Heart left ventricle (tissue), 16 donors: ENCODE data around the gene CD8B. TPM values are rescaled to one million over a fixed set of nuclear protein-coding genes. Genes with fewer than 3 reads are reported as not detected.

Experiments used
- ATAC-seq, 4 donors: fragments of 200-7000 bp; cut with Tn5 transposase; one replicate each; pipeline ENCODE4 v1.9.1; 2020 to 2022; ENCODE audit warnings: moderate library complexity in 4 of 4, mild to moderate bottlenecking in 3 of 4, moderate number of reproducible peaks in 1 of 4
- DNase-seq, 5 donors: peaks; one replicate each; pipeline ENCODE4 v3.0.0-alpha.2; 2020
- H3K27ac ChIP-seq, 12 donors: fragments of 200-600 bp; sonication (generic) in 4 of 12; one replicate each; pipeline versions ENCODE4 v1.5.0 to v1.8.0; 2016 to 2022; ENCODE audit warnings: mild to moderate bottlenecking in 2 of 12
- H3K27me3 ChIP-seq, 9 donors: fragments of 200-600 bp; sonication (generic) in 2 of 9; one replicate each; pipeline versions ENCODE4 v1.5.1 to v1.8.0; 2016 to 2022; ENCODE audit warnings: mild to moderate bottlenecking in 3 of 9
- H3K36me3 ChIP-seq, 9 donors: fragments of 200-600 bp; sonication (generic) in 2 of 9; one replicate each; pipeline versions ENCODE4 v1.5.0 to v1.8.0; 2018 to 2022; ENCODE audit warnings: mild to moderate bottlenecking in 2 of 9
- H3K4me1 ChIP-seq, 12 donors: fragments of 200-600 bp; sonication (generic) in 4 of 12; one replicate each; pipeline versions ENCODE4 v1.5.0 to v1.8.0; 2016 to 2022; ENCODE audit warnings: mild to moderate bottlenecking in 3 of 12
- H3K4me3 ChIP-seq, 12 donors: fragments of 200-600 bp; sonication (generic) in 4 of 12; one replicate each; pipeline versions ENCODE4 v1.5.0 to v1.8.0; 2017 to 2022; ENCODE audit warnings: mild to moderate bottlenecking in 9 of 12, moderate library complexity in 4 of 12
- H3K9me3 ChIP-seq, 12 donors: fragments of 200-600 bp; sonication (generic) in 4 of 12; one replicate each; pipeline versions ENCODE4 v1.5.0 to v1.8.0; 2016 to 2022; ENCODE audit warnings: mild to moderate bottlenecking in 1 of 12
- CTCF ChIP-seq, 12 donors: fragments of 200-600 bp; sonication (generic) in 4 of 12; IDR thresholded peaks; one replicate each; pipeline versions ENCODE4 v1.5.0 to v1.8.0; 2018 to 2022; ENCODE audit warnings: antibody characterized with exemption in 12 of 12, mild to moderate bottlenecking in 5 of 12
- POLR2A ChIP-seq, 2 donors: fragments of 450-650 bp; IDR thresholded peaks; one replicate each; pipeline ENCODE4 v1.6.1; 2017; ENCODE audit warnings: antibody characterized with exemption in 2 of 2, mild to moderate bottlenecking in 2 of 2, moderate library complexity in 2 of 2
- WGBS, 4 donors: extraction: QIAGEN DNeasy Blood & Tissue Kit in 2 of 4; methylation state at CpG; one replicate each; pipeline versions ENCODE4 v1.1.5 to v1.1.7; 2013 to 2018; 5-methylcytosine and 5-hydroxymethylcytosine counted together
- intact Hi-C, 10 donors: fragments of 100-400 bp; cut with DNase I; formaldehyde crosslinking; loops; one replicate each; pipeline versions ENCODE4 v1.11.1 to v1.14.2; 2022
- polyA plus RNA-seq, 2 donors: library from polyadenylated mRNA; stranded (reverse); fragments of 200-250 nt; gene quantifications; one replicate each; pipeline ENCODE4 v1.2.3, GENCODE V29; 2013
- total RNA-seq, 9 donors: library from RNA; depleted of rRNA in 2 of 9; stranded (reverse); fragments of >200 nt in 2 of 9; fragmentation: NEBNext Ultra II Directional in 3 of 9; extraction: Animal tissue kit (Norgen Biotek cat#: 25700) in 3 of 9; gene quantifications; one replicate each; pipeline versions ENCODE4 v1.1.0 to v1.2.4, GENCODE V29; 2016 to 2023
- donor health status: ischemic (EF 13 %, LVEDD 7.1; RV severe dilation, severe dysfunction).
- donor health status: healthy with polysubstance abuse.
- donor health status: DM: no; HTN: yes; CAD: no.
- donor health status: DM: no; HTN: no; CAD: no.
- donor health status: ischemic (EF 25% LVEDD 6.9; RV normal size, moderate dysfunction).
- donor health status: ischemic (EF 25% LVEDD 5.7; RV mildly dilated, moderate dysfunction).
- donor health status: healthy.
- donor health status: DM: yes; HTN: yes; CAD: no.
- donor health status: ischemic (EF 35%, LVEDD 5.7; RV mildly dilated, moderate dysfunction).
- donor health status: nonischemic (EF 11% LVEDD 7.7; RV severe dilation, severe dysfunction).
- donor health status: DM: yes; HTN: yes; CAD: no.
- donor health status: PGD.
- donor health status: ischemic (EF 29% LVEDD 5.4; RV normal size, mild dysfunction).
- donor health status: nonischemic (EF 23%, LVEDD 6.1; RV moderate dilation, normal function).

CD8B gene
- total and polyA plus RNA-seq, 11 donors, result 0.21 to 4.0 (median 1.0) TPM; not detected in 7

- no peaks in the 10 kb centered on the region for H3K36me3 ChIP-seq
- H3K9me3 ChIP-seq, result peaks cover 0 to 15% (median 3%) of the 10 kb centered on the region in 12 donors
- TF ChIP-seq CTCF (IDR thresholded peaks at IDR 0.05), result no peak
- TF ChIP-seq POLR2A (IDR thresholded peaks at IDR 0.05), result no peak
- peaks cover 0 to 13% (median 0%) of the 10 kb centered on the region in 9 donors for H3K27me3 ChIP-seq
- DNase-seq (no peak), ATAC-seq (no peak)
- H3K27ac ChIP-seq, result peak overlapping the region in 1 of 12 donors; percentile 49
- intact Hi-C loops, result no loop called here
- H3K4me1 ChIP-seq, result no peaks in the 10 kb centered on the region
- WGBS, 4 donors, result 87 to 92% (median 90%) methylated on average over 4 of the region's 4 CpGs
- H3K4me3 ChIP-seq, result no peak overlapping the region
Observed at GRCh38 chr2:86826951-86827350, 34.7 kb downstream of the CD8B start.

- no peaks in the 10 kb centered on the region for H3K4me1 ChIP-seq
- peak overlapping the region in 1 of 12 donors; percentile 49 for H3K27ac ChIP-seq
- DNase-seq, result no peak
- TF ChIP-seq CTCF (IDR thresholded peaks at IDR 0.05) (no peak), POLR2A (IDR thresholded peaks at IDR 0.05) (no peak)
- H3K27me3 ChIP-seq, result peaks cover 0 to 10% (median 0%) of the 10 kb centered on the region in 9 donors
- intact Hi-C loops, result no loop called here
- H3K9me3 ChIP-seq, result peaks cover 0 to 17% (median 3%) of the 10 kb centered on the region in 12 donors
- H3K4me3 ChIP-seq, result peak overlapping the region in 1 of 12 donors; percentile 42
- ATAC-seq, result no peak
- WGBS, 4 donors, result 80 to 86% (median 83%) methylated on average over 16 of the region's 16 CpGs
- no peaks in the 10 kb centered on the region for H3K36me3 ChIP-seq
Observed at GRCh38 chr2:86825693-86826381, 35.8 kb downstream of the CD8B start.

- intact Hi-C loops, result no loop called here
- Histone ChIP-seq H3K4me3 (peak overlapping the region in 1 of 12 donors; percentile 42), H3K36me3 (no peaks in the 10 kb centered on the region), H3K27me3 (peaks cover 0 to 8% (median 0%) of the 10 kb centered on the region in 9 donors), H3K4me1 (no peaks in the 10 kb centered on the region), H3K27ac (peak overlapping the region in 1 of 12 donors; percentile 33), H3K9me3 (peaks cover 0 to 17% (median 3%) of the 10 kb centered on the region in 12 donors)
- no peak for ATAC-seq
- DNase-seq, result no peak
- TF ChIP-seq CTCF (IDR thresholded peaks at IDR 0.05) (no peak), POLR2A (IDR thresholded peaks at IDR 0.05) (no peak)
- WGBS, 4 donors, result 78 to 91% (median 87%) methylated on average over 8 to 11 of the region's 11 CpGs
Observed at GRCh38 chr2:86825036-86825692, 36.5 kb downstream of the CD8B start.

- peaks cover 0 to 8% (median 0%) of the 10 kb centered on the region in 9 donors for H3K27me3 ChIP-seq
- 76 to 93% (median 92%) methylated on average over 3 of the region's 3 CpGs for WGBS, 4 donors
- H3K4me3 ChIP-seq, result no peak overlapping the region
- no peaks in the 10 kb centered on the region for H3K36me3 ChIP-seq
- no peak overlapping the region for H3K27ac ChIP-seq
- TF ChIP-seq CTCF (IDR thresholded peaks at IDR 0.05), result no peak
- no peak for TF ChIP-seq POLR2A (IDR thresholded peaks at IDR 0.05)
- no peaks in the 10 kb centered on the region for H3K4me1 ChIP-seq
- intact Hi-C loops, result no loop called here
- H3K9me3 ChIP-seq, result peaks cover 0 to 17% (median 3%) of the 10 kb centered on the region in 12 donors
- DNase-seq (no peak), ATAC-seq (no peak)
Observed at GRCh38 chr2:86822668-86823345, 38.9 kb downstream of the CD8B start.
